HG03196 (cell line): ENCODE data around the gene EIF1.
"Not testable (repeated sequence)": the region's sequence is repeated elsewhere in the genome, so short reads cannot be mapped to it uniquely, and the experiment has no call there.

Source experiments
- ATAC-seq: cut with Tn5 transposase; IDR thresholded peaks from one replicate; pipeline ENCODE4 v1.9.1; 2021; ENCODE audit not compliant: unreplicated experiment

The EIF1 gene

DNA sequence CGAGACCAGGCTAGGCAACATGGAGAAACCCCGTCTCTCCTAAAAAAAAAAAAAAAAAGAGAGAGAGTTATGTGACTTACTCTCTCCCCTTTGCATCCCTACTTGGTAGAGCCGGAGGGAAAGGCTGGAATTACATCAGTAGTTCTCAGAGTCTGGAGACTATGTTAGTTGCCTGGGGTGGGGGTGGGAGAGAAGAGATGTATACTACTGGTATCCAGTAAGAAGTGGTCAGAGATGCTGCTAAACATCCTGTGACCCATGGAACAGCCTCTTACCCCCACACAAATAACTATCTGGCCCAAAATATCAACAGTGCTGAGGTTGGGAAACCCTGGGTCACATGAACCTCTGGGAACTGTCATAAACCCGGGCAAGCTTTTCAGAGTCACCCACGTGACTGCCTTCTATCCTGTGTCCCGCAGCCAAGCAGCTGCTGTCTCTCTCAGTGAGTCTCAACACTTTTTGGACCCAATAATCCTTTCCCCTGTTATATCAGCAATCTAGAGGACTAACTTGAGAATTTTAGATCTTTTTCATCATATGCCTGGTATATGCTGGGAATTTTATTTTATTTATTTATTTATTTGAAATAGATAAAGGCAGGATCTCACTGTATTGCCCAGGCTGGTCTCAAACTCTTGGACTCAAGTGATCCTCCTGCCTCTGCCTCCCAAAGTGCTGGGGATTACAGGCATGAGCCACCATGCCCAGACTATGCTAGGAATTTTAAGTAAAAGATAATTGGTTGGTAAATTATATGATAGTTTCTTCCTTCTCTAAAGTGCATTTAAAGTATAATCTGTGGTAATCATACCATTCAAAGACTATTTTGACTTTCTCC, 8.7 kb downstream of the EIF1 start:
- ATAC-seq, result no peak

DNA sequence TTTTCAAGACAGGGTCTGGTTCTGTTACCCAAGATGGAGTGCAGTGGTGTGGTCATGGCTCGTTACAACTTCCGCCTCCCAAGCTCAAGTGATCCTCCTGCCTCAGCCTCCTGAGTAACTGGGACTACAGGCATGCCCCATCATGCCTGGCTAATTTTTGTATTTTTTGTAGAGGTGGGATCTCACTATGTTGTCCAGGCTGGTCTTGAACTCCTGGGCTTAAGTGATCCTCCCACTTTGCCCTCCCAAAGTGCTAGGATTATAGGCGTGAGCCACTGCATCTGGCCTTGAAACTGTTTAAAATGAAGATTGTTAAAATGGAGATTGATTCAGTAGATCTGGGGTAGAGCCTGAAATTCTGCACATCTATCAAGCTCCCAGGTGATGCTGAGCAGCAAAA, 12.2 kb downstream of the EIF1 start:
- not testable (repeated sequence) for ATAC-seq

DNA sequence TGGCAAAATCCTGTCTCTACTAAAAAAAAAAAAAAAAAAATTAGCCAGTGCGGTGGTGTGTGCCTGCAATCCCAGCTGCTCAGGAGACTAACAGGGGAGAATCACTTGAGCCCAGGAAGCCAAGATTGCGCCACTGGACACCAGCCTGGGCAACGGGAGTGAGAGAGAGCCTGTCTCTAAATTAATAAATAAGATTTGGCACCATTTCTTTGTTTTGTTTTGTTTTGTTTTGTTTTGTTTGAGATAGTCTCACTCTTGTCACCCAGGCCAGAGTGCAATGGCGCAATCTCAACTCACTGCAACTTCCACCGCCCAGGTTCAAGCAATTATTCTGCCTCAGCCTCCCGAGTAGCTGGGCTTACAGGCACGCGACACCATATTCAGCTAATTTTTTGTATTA, 14.0 kb downstream of the EIF1 start:
- ATAC-seq, result no peak

DNA sequence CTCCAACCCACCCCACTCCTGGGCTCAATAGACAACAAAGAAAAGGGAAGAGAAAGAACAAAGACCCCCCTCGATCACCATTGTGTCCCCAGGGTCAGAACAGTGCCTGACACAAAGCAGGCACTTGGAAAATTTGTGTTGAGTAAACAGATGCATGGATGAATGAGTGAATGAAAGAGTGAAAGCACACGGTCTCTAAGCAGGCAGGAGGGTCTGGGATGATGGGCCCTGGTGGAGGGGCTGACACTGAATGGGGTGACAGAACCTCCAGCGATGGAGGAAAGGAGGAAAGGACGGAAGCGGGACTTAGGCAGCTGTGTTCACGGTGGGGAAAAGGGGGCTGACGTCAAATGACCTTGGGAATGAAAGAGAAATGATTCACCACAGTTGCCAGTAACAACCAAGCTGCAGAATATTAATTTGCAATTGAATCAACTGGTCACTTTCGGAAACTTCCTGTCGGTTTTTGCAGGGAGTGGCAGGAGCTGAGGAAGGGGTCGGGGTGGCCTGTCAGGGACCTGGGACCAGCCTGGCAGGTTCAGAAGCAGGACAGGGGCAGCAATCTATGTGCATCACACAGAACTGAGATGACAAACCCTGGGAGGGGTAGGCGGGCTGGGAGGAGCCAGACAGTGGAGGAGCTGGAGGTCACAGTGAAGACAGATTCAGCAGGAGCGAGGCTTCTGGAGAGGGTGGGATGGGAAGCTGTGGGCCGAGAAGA, 16.7 kb downstream of the EIF1 start:
- no peak for ATAC-seq

- ATAC-seq, result no peak
These were observed 19.4 kb downstream of the EIF1 start for GRCh38 chr17:41707803-41708669.

DNA sequence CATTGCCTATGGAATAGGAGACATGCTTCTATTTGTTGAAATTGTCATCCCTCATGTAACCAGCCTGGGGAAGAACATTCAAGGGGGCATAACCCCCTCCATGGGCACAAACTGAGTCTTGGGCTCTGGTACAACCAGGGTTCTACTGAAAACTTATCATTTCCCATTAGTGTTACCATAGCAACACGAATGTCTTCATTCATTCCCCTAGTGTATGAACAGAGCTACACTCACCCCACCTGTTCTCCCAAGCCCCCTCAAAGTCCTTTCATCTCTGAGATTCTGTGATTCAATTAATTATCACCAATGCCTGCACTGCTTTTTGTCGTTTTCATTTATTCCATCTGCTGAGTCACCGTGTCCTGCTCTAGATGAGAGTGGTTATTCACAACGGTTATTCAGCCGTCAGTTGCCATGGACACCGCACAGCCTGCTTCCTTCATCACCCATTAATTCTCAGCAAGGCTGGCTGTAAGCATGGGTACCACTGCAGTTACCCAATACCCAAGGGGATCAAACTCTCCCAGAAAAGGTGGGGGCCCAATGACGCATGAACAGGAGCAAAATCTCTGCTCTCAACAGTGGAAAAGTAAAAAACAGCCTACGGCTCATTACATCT, 21.9 kb downstream of the EIF1 start:
- ATAC-seq, result no peak

GRCh38 chr17:41711669-41712400, 23.1 kb downstream of the EIF1 start, which contains the start of gene GAST:
Gene GAST, plus strand, starts transcription at chr17:41712331. Its CDS starts 3,106 bp downstream, at chr17:41715437.
- no peak for ATAC-seq

- ATAC-seq, result no peak
These were observed 29.0 kb downstream of the EIF1 start for GRCh38 chr17:41717408-41718286.

DNA sequence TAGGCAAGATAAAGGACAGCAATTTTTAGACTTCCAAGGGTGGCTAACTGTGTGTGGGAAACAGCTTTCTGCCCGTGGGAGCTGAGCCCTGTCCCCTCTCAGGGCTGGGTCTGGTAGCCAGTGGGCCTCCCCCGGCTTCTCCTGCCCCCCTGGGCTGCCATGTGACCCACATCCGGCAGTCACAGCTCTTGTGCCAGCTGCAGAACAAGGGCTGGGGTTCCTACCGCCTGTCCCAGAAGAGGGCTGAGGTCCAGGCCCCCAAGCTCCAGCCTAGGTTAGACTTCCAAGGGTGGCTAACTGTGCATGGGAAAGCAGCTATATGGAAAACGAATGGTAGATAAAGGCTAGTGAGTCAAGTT, 29.6 kb downstream of the EIF1 start:
- no peak for ATAC-seq

DNA sequence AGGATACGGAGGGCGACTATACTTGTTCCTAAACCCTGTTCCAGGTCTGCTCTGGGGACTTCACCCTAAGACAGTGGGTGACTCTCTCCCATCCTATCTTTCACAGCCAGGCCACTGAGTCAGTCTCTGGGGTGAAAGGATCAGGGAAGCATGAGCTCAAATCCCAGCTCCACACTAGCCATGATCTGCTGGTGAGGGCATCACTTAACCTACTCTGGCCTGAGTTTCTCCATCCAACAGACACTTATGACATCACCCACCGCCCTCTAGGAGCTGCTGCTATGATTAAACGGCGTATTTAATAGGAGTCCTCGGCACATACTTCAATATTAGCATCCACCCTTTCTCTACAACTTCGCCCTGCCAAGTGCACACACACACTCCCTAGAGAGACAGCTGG, 33.5 kb downstream of the EIF1 start:
- ATAC-seq, result no peak

GRCh38 chr17:41723801-41724475, 35.3 kb downstream of the EIF1 start:
- ATAC-seq, result no peak

- ATAC-seq, result no peak
These were observed 35.9 kb downstream of the EIF1 start for GRCh38 chr17:41724476-41725050.

DNA sequence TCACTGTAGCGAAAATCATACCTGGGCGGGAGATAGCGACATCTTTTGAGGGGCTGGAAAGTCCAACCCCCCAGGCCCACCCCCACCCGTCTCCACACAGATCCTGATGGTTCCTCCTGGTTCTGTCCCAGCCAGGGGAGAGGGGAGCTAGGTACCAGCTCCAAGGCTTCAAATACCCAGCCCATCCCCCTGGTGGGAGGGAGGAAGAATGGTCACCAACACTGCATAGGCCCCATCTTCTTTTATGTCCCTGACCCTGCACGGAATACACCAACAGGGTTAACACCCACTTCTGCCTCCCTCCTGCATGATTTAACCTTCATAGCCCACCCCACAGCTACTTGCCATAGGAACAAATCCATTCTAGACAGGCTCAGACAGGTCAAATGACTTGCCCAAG, 36.4 kb downstream of the EIF1 start:
- ATAC-seq, result no peak

- ATAC-seq, result no peak
These were observed 39.4 kb downstream of the EIF1 start for GRCh38 chr17:41728056-41728455.

- ATAC-seq, result no peak
These were observed 41.8 kb downstream of the EIF1 start for GRCh38 chr17:41730479-41730878.

GRCh38 chr17:41731836-41732235, 43.2 kb downstream of the EIF1 start:
- no peak for ATAC-seq

- ATAC-seq, result no peak
These were observed 44.9 kb downstream of the EIF1 start for GRCh38 chr17:41733348-41734138.
